Activated CD8-positive, alpha-beta memory T cell treated with anti-CD3 and anti-CD28 coated beads for 24 hours (primary cell): ENCODE data around the gene CCNG1.
"Not testable (repeated sequence)": the region's sequence is repeated elsewhere in the genome, so short reads cannot be mapped to it uniquely, and the experiment has no call there.

Source experiments
- DNase-seq: peaks from one replicate; pipeline ENCODE4 v3.0.0-alpha.2; 2020

Gene CCNG1, protein sequence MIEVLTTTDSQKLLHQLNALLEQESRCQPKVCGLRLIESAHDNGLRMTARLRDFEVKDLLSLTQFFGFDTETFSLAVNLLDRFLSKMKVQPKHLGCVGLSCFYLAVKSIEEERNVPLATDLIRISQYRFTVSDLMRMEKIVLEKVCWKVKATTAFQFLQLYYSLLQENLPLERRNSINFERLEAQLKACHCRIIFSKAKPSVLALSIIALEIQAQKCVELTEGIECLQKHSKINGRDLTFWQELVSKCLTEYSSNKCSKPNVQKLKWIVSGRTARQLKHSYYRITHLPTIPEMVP

GRCh38 chr5:163437309-163438182 lies at the start of gene CCNG1:
CCNG1 (plus strand) TSS chr5:163437595; CDS start chr5:163439257, 1,662 bp downstream.
- peak; percentile 92 for DNase-seq

- no peak for DNase-seq
These were observed 41.6 kb upstream of the CCNG1 start for GRCh38 chr5:163395792-163396191.

GRCh38 chr5:163396818-163397340 lies 40.5 kb upstream of the CCNG1 start:
- DNase-seq: not testable (repeated sequence)

GRCh38 chr5:163397354-163397753 lies 40.0 kb upstream of the CCNG1 start:
- DNase-seq: no peak

DNA sequence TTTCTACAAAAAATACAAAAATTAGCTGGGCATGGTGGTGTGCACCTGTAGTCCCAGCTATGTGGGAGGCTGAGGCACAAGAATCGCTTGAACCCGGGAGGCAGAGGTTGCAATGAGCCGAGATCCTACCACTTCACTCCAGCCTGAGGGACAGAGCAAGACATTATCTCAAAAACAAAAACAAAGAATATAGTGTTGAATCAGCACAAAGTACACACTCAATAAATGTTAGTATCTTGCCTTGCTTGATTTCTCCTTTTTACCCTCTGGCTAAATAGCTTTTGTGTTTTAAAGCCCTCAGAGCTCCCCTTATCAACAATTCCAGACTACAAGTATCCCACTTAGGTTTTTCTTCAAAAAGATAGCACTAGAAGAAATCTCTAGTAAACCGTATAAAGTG lies 37.5 kb upstream of the CCNG1 start:
- DNase-seq: no peak

GRCh38 chr5:163401271-163401670 lies 36.1 kb upstream of the CCNG1 start:
- no peak for DNase-seq

GRCh38 chr5:163402007-163402406 lies 35.4 kb upstream of the CCNG1 start:
- no peak for DNase-seq

GRCh38 chr5:163404364-163405173 lies 32.8 kb upstream of the CCNG1 start:
- DNase-seq: no peak

DNA sequence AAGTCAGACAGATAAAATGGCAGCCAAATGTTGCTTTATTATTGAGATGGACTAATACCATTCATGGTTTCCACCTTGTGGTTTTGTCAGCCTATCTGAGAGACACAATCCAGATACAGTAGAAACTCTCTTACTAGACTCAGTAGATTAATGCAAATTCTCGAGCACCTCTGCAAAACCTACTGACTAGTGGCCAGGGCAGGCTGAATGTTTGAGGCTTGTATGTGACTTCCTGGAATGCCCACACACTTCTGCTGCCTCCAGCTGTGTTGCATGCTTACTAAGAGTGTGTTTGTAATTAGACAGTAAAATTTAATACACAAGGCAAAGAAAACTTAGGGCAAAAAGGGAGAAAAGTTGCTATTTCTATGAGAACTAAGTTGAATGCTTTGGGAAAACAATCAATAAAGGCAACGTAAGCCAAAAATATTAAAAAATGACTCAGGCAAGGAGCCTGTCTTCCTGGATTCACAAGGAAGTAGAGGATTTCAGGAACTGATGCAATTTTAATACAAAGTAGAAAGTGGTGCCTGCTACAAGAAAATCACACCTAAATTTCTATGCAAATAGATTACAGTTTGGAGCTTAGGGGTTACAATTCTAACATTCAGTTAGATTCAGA lies 30.2 kb upstream of the CCNG1 start:
- no peak for DNase-seq

- peak; percentile 75 for DNase-seq
These were observed 29.0 kb upstream of the CCNG1 start for GRCh38 chr5:163408311-163408923.

DNA sequence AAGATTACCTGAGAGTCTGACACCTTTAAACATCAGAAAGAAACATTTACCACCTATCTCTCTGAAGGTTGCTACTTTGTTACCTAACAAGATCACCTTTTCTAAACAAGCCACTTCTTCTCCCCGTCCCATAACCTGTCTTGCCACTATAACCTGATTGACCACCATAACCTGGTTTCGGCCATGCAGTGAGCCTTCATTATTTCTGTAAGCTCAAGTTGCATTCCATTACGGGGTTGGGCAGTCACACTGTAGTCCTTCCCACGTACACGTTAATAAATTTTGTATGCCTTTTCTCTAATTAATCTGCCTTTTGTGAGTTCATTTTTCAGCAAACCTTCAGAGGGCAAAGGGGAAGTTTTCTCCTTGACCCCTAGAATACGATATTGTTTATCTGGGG lies 28.0 kb upstream of the CCNG1 start:
- no peak for DNase-seq

GRCh38 chr5:163410505-163410904 lies 26.9 kb upstream of the CCNG1 start:
- DNase-seq: no peak

DNA sequence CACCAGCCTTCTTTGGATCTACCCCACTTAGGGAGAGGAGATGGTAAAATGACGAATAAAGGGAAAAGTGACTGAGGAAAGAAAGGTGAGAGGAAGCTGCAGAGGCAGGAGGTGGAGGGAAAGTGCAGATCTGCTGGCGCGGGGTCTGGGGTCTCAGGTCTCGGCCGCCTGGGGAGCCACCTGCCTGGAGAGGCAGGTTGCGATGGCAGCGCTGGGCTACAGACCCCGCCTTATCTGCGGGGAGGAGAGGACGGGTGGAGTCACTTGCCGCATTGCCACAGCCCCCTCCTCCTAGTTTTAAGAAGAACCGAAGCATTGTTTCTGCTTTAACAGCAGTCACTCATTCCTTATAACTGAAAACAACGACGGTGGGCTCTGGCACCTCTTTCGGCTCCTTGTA lies 21.7 kb upstream of the CCNG1 start:
- not testable (repeated sequence) for DNase-seq

DNA sequence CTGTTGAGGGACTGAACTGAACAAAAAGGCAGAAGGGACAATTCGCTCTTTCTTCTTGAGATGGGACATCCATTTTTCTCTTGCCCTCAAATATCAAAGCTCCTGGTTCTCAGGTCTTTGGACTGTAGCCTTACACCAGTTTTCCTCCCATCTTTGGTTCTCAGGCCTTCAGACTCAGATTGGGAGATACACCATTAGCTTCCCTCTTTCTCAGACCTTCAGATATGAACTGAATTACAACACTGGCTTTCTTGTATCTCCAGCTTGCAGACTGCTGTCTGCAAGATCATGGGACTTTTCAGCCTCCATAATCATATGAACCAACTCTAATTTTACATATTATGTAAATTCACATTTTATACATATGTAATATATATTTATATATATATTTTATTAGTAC lies 12.6 kb upstream of the CCNG1 start:
- no peak for DNase-seq

- DNase-seq: not testable (repeated sequence)
These were observed 11.3 kb upstream of the CCNG1 start for GRCh38 chr5:163426128-163426527.

DNA sequence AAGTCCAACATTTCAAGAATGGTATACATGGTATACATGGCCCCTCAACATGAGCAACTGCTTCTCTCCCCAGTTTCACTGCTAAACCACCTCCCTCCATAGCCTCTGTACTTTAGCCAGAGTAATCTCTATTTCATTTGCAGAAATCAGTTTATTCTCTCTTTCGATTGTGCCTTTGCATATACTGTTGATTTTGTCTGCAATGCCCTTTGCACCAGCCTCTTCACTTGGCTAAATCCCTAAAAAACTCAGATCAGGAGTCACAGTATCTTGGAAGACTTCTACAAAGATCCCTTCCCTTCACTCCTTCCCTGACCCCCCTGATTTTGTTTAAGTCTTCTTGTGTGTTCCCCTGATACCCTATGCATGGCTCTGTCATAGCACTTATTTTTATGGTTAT lies 4.9 kb upstream of the CCNG1 start:
- no peak for DNase-seq

DNA sequence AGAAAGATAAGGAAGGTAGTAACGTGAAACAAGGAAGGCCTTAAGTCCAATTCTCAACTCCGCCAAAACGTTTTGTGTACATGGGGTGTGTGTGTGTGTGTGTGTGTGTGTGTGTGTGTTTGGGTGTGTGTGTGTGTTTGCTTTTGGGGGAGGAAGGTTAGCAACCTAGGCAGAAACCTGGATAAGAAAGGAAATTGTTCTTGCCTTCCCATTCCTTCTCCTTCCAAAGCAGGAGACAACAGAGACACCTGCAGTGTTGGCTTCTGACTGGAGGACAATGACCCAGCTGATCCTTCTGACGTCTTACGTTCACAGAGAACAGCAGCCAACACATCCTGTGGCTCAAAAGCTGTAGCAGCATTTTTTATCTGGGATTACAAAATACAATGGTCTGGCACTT lies 4.1 kb upstream of the CCNG1 start:
- DNase-seq: no peak

- DNase-seq: no peak
These were observed 3.0 kb upstream of the CCNG1 start for GRCh38 chr5:163434401-163434866.

DNA sequence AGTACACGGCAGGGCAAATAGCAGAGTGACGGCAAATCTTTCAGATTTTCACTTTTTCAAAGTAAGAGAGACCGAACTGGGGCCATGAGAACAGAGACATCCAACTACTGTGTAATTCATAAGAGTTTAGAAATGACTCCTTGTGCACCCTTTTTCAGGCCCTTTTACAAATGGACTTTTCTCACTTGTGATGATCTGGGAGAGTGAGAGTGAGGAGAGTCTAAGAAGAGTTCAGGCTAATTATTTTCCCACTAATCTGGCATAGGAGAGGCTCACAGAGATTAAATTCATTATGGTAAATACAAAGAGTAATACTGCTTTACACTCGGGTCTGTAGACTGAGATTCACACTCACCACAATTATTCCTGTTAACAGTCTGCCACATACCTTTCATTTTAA lies 880 bp upstream of the CCNG1 start:
- no peak for DNase-seq

GRCh38 chr5:163437011-163437308 lies 435 bp upstream of the CCNG1 start:
- DNase-seq: no peak

DNA sequence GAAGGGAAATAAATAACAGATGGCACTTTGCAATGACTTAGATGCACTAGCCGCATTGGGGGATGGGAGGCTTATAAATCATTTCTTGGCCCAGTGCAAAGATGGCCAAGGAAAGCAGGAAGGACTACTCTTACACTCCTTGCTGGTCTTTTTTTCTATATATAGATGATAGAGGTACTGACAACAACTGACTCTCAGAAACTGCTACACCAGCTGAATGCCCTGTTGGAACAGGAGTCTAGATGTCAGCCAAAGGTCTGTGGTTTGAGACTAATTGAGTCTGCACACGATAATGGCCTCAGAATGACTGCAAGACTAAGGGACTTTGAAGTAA lies 1.7 kb downstream of the CCNG1 start:
- no peak for DNase-seq

- no peak for DNase-seq
These were observed 3.6 kb downstream of the CCNG1 start for GRCh38 chr5:163440954-163441353.
